Measurements from ENCODE around the gene TMEM238. TPM values are rescaled to one million over a fixed set of nuclear protein-coding genes. Genes with fewer than 3 reads are reported as not detected.
A peak's percentile ranks its signal among the peaks of the same experiment; 100 is the strongest.

TMEM238 gene
- total RNA-seq, 1 experiment from 2014 or later: 22.8 TPM

DNA sequence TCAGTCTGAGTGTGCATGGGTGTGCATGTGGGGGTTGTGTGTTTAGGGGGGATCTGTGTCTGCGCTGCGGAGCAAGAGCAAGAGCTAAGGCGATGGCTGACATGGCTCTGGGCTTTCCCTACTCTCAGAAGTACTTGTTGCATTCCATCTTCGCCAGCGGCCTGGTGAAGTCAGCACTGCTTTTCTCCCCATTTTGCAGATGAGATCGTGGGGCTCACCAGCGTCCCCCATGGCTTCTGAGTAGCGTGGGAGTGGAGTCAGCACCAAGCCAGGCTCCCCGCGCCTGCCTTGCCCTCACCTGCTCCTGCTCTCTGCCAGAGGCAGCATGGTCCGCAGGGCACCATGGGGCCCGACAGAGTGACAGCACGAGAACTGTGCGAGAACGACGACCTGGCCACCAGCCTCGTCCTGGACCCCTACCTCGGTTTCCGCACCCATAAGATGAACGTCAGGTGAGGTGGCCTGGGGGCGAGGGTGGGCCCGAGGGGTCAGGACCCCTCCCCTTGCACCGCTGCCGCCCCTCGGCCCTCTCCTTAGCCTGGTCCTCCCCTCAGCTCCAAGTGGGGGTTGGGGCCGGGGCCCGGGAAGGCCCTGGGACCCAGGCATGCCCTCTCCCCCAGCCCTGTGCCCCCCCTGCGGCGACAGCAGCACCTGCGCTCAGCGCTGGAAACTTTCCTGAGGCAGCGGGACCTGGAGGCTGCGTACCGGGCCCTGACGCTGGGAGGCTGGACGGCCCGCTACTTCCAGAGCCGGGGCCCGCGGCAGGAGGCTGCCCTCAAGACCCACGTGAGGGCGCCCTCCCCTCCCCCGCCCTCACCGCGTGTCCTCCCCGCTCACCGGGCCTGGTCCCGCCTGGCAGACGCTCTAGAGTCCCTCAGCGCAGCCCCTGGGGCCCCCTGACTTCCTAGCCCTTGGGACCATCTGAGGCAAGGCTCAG lies 42.2 kb downstream of the TMEM238 start:
- Histone ChIP-seq H2AFZ (ENCODE audit: low read length) (no peak overlapping the region), H3K4me3 (ENCODE audit: low read length) (no peak overlapping the region; the same call in 1 of the 2 replicates), H3F3A (ENCODE audit: low read length, unreplicated experiment) (no peaks in the 10 kb centered on the region), H3K9ac (ENCODE audit: low read length) (no peak overlapping the region), H4K20me1 (ENCODE audit: low read length) (no peaks in the 10 kb centered on the region), H3K9me3 (ENCODE audit: low read length) (no peaks in the 10 kb centered on the region), H3K79me2 (ENCODE audit: low read length) (peaks cover 11% of the 10 kb centered on the region), H3K4me2 (ENCODE audit: low read length) (peak overlapping the region; percentile 97), H3K9me2 (replicated peaks; ENCODE audit: low read length) (no peaks in the 10 kb centered on the region), H3K27ac (ENCODE audit: low read length) (no peak overlapping the region), H3K36me3 (ENCODE audit: low read depth, low read length) (no peaks in the 10 kb centered on the region), H3K27me3 (ENCODE audit: low read length) (no peaks in the 10 kb centered on the region), H3K4me1 (ENCODE audit: insufficient read depth, low read length) (peaks cover 27% of the 10 kb centered on the region)
- ATAC-seq: no peak
- ChIA-PET POLR2A (ENCODE audit: unreplicated experiment) (interaction anchor here (0.6 kb wide), 1 partner anchor 13 kb away, joined by 3 read pairs; no protein-coding TSS in a partner anchor), CTCF (interaction anchor here (0.5 to 0.7 kb wide), 2 partner anchors 14 to 42 kb away, joined by 3 to 12 read pairs; partner anchors contain the start of gene TMEM238)
- no peak for DNase-seq
- no TSS peak for BruUV-seq (replicated peaks)
- intact Hi-C loops (cut with micrococcal nuclease): no loop called here
- TF ChIP-seq EZH2phosphoT487 (IDR thresholded peaks at IDR 0.05; ENCODE audit: borderline replicate concordance, low read length) (no peak), EZH2 (IDR thresholded peaks at IDR 0.05; ENCODE audit: low read length, unreplicated experiment) (no peak)
- TF ChIP-seq, protein P1, sequence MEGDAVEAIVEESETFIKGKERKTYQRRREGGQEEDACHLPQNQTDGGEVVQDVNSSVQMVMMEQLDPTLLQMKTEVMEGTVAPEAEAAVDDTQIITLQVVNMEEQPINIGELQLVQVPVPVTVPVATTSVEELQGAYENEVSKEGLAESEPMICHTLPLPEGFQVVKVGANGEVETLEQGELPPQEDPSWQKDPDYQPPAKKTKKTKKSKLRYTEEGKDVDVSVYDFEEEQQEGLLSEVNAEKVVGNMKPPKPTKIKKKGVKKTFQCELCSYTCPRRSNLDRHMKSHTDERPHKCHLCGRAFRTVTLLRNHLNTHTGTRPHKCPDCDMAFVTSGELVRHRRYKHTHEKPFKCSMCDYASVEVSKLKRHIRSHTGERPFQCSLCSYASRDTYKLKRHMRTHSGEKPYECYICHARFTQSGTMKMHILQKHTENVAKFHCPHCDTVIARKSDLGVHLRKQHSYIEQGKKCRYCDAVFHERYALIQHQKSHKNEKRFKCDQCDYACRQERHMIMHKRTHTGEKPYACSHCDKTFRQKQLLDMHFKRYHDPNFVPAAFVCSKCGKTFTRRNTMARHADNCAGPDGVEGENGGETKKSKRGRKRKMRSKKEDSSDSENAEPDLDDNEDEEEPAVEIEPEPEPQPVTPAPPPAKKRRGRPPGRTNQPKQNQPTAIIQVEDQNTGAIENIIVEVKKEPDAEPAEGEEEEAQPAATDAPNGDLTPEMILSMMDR (conservative IDR thresholded peaks at IDR 0.05; ENCODE audit: low read depth, low read length): no peak

DNA sequence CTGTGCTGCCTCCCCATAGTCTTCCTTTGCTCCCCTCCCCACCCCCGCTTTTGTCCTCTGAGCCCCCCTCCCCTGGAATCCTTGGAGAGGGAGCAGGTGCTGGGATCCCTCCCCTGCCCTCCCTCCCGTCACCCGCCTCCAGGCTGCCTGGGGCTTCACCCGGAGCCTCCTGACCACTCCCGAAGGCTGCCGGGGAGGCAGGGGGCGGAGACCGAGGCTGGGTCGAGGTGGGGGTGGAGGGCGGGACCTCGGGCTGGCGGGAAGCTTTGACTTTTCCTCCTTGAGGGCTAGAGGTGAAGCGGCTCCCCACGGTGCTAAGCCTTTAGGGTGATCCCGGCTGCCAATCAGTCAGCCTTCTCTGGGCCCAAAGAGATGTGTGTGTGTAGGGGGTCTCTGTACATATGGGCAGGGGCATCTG lies 42.9 kb downstream of the TMEM238 start:
- Histone ChIP-seq H3K4me1 (ENCODE audit: insufficient read depth, low read length) (peaks cover 27% of the 10 kb centered on the region), H3K79me2 (ENCODE audit: low read length) (peaks cover 11% of the 10 kb centered on the region), H4K20me1 (ENCODE audit: low read length) (no peaks in the 10 kb centered on the region), H3K4me2 (ENCODE audit: low read length) (peak overlapping the region; percentile 97), H3K4me3 (ENCODE audit: low read length) (peak overlapping the region; percentile 80), H3K9me3 (ENCODE audit: low read length) (no peaks in the 10 kb centered on the region), H3K27me3 (ENCODE audit: low read length) (no peaks in the 10 kb centered on the region), H2AFZ (ENCODE audit: low read length) (no peak overlapping the region; the same call in 1 of the 2 replicates), H3K9ac (ENCODE audit: low read length) (peak overlapping the region; percentile 88), H3K27ac (ENCODE audit: low read length) (0 out of 2 replicates have a peak overlapping the region, but pooled peaks have one; percentile 38), H3F3A (ENCODE audit: low read length, unreplicated experiment) (no peaks in the 10 kb centered on the region), H3K36me3 (ENCODE audit: low read depth, low read length) (no peaks in the 10 kb centered on the region), H3K9me2 (replicated peaks; ENCODE audit: low read length) (no peaks in the 10 kb centered on the region)
- ATAC-seq (no peak), DNase-seq (peak; percentile 62)
- BruUV-seq (replicated peaks): no TSS peak
- TF ChIP-seq EZH2phosphoT487 (IDR thresholded peaks at IDR 0.05; ENCODE audit: borderline replicate concordance, low read length) (no peak), EZH2 (IDR thresholded peaks at IDR 0.05; ENCODE audit: low read length, unreplicated experiment) (no peak)
- TF ChIP-seq, protein P1 (conservative IDR thresholded peaks at IDR 0.05; ENCODE audit: low read depth, low read length): no peak
- ChIA-PET CTCF (interaction anchor here (0.5 to 0.7 kb wide), 2 partner anchors 13 to 43 kb away, joined by 3 to 12 read pairs; partner anchors contain the start of gene TMEM238), POLR2A (ENCODE audit: unreplicated experiment) (interaction anchor here (0.6 kb wide), 1 partner anchor 14 kb away, joined by 3 read pairs; no protein-coding TSS in a partner anchor)
- intact Hi-C loops (cut with micrococcal nuclease): no loop called here
